Activated CD4-positive, alpha-beta memory T cell treated with anti-CD3 and anti-CD28 coated beads, Interleukin-2, amount 10 ng/mL, durations not matched to agents 7 days and 5 days (primary cell): ENCODE results near the gene TLR9. TPM values are rescaled to one million over a fixed set of nuclear protein-coding genes. Genes with fewer than 3 reads are reported as not detected.

Experiments used
- CTCF ChIA-PET: fragments of 350-600 bp; sonication (Branson Sonifier 250); formaldehyde crosslinking; loops from one replicate; lab custom pipeline; 2021; ENCODE audit warnings: antibody characterized with exemption, inconsistent platforms; lab: Charles Lee
- POLR2A ChIA-PET: fragments of 350-600 bp; sonication (Branson Sonifier 250); formaldehyde crosslinking; loops from one replicate; lab custom pipeline; 2021; ENCODE audit warnings: antibody characterized with exemption; lab: Charles Lee
- DNase-seq: peaks from one replicate; pipeline ENCODE4 v3.0.0-alpha.2; 2020
- H3K27ac Mint-ChIP-seq: one replicate; pipeline ENCODE4 v1.8.0; 2021; ENCODE audit warnings: mild to moderate bottlenecking, mixed read lengths
- H3K27me3 Mint-ChIP-seq: one replicate; pipeline ENCODE4 v1.8.0; 2021; ENCODE audit warnings: mixed read lengths
- H3K36me3 Mint-ChIP-seq: one replicate; pipeline ENCODE4 v1.8.0; 2021; ENCODE audit warnings: low read depth, mixed read lengths
- H3K4me1 Mint-ChIP-seq: one replicate; pipeline ENCODE4 v1.8.0; 2021; ENCODE audit warnings: mixed read lengths
- H3K4me3 Mint-ChIP-seq: one replicate; pipeline ENCODE4 v1.8.0; 2021; ENCODE audit warnings: mild to moderate bottlenecking, mixed read lengths
- H3K9me3 Mint-ChIP-seq: one replicate; pipeline ENCODE4 v1.8.0; 2021; ENCODE audit warnings: mixed read lengths
- total RNA-seq, 2 experiments: library from RNA; stranded (reverse); gene quantifications; one replicate each; pipeline ENCODE4 v1.2.3, GENCODE V29; 2021

The TLR9 gene
- total RNA-seq, 2 experiments from 2014 or later: 0.55 to 0.83 TPM

DNA sequence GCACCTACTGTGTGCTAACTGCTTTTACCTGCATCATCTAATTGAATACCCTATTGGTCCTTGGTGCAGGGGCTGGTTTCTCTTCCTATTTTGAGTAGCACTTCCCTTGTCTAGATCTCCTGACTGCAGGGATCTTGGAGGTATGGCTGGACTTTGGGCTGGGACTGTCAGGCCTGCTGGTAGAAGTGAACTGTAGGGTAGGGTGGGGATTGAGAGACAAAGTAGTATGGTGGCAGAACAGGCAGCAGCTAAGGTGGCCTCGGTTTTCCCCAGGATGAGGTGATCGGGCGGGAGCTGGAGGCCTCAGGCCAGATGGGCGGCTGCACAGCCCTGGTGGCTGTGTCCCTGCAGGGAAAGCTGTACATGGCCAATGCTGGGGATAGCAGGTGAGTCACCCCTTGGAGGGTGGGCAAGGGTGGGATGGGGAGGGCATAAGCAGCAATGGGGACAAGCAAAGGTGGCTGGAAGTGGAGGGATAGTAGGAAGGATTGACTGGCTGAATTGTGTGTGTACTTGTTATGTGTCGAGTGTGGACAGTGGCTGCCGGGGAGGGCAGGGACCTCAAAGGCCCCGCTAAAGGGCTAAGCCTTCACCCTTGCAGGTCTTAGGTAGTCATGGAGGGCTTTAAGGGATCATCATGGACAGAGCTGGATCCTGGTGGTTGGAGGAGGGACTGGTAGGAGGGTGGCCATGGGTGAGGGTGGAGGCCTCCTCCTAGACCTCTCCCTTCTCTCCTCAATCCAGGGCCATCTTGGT is 22.1 kb upstream of the TLR9 start:
- Mint-ChIP-seq H3K36me3 (peaks cover 69% of the 10 kb centered on the region), H3K4me3 (peak overlapping the region; percentile 89), H3K27ac (peak overlapping the region; percentile 91), H3K4me1 (peaks cover 72% of the 10 kb centered on the region), H3K9me3 (no peaks in the 10 kb centered on the region), H3K27me3 (no peaks in the 10 kb centered on the region)
- DNase-seq: no peak
- ChIA-PET CTCF (interaction anchor here (1.5 to 5.2 kb wide), 2 partner anchors 31 to 32 kb away, joined by 8 to 31 read pairs; partner anchors contain the start of gene WDR82), POLR2A (interaction anchor here (0.8 to 21.6 kb wide), 8 partner anchors 6 to 255 kb away, joined by 3 to 1001 read pairs (median 4); partner anchors contain the start of genes GLYCTK, PPM1M, TWF2 and WDR82)

DNA sequence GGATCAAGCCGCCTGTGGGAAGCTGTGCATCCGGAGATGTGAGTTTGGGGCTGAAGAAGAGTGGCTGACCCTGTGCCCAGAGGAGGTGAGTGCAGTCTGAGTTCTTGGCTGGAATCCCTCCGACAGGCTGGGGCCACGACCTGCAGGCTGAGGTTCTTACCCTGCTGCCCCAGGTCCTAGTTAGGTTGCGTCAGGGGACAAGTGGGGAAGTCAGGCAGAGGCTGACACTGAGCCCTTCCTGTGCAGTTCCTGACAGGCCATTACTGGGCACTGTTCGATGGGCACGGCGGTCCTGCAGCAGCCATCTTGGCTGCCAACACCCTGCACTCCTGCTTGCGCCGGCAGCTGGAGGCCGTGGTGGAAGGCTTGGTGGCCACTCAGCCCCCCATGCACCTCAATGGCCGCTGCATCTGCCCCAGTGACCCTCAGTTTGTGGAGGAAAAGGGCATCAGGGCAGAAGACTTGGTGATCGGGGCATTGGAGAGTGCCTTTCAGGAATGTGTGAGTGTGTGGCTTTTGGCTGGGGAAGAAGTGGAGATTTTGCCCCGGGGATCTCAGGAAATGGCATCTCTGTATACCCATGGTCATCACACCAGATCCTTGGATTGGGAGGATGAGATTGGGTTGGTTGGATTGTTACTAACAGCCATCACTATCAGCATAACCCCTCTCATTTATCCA is 21.4 kb upstream of the TLR9 start:
- ChIA-PET POLR2A (interaction anchor here (1.8 to 21.6 kb wide), 5 partner anchors 5 to 33 kb away, joined by 5 to 1001 read pairs (median 313); partner anchors contain the start of genes GLYCTK, PPM1M, TWF2 and WDR82), CTCF (interaction anchor here (1.0 to 5.2 kb wide), 6 partner anchors 11 to 93 kb away, joined by 4 to 31 read pairs (median 5); partner anchors contain the start of gene WDR82)
- Mint-ChIP-seq H3K4me1 (peaks cover 70% of the 10 kb centered on the region), H3K9me3 (no peaks in the 10 kb centered on the region), H3K4me3 (peak overlapping the region; percentile 89), H3K27ac (peak overlapping the region; percentile 91), H3K36me3 (peaks cover 67% of the 10 kb centered on the region), H3K27me3 (no peaks in the 10 kb centered on the region)
- no peak for DNase-seq

DNA sequence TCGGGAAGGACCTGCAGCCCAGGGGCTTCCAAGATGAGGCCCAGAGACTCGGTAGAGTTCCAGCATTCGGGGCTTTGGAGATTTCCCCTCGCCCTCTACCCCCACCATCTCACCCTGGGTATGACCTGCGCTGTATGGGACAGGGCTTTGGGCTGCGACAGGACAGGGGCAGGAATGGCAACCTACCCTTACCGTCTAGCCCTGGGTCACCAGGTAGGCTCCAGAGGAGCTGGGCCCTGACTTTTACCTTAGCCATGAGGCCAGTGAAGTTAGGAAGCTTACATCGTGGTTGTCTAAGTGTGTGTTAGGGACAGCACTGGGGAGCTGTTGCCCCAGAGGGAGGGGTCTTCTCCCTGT is 20.8 kb upstream of the TLR9 start:
- ChIA-PET CTCF (interaction anchor here (1.0 to 5.2 kb wide), 6 partner anchors 11 to 93 kb away, joined by 4 to 31 read pairs (median 5); partner anchors contain the start of gene WDR82), POLR2A (interaction anchor here (0.7 to 21.6 kb wide), 7 partner anchors 4 to 34 kb away, joined by 3 to 1001 read pairs (median 17); partner anchors contain the start of genes GLYCTK, PPM1M, TWF2 and WDR82)
- H3K36me3 Mint-ChIP-seq: peaks cover 63% of the 10 kb centered on the region
- H3K9me3 Mint-ChIP-seq: no peaks in the 10 kb centered on the region
- no peaks in the 10 kb centered on the region for H3K27me3 Mint-ChIP-seq
- H3K4me1 Mint-ChIP-seq: peaks cover 72% of the 10 kb centered on the region
- no peak for DNase-seq
- peak overlapping the region; percentile 89 for H3K4me3 Mint-ChIP-seq
- H3K27ac Mint-ChIP-seq: peak overlapping the region; percentile 91

DNA sequence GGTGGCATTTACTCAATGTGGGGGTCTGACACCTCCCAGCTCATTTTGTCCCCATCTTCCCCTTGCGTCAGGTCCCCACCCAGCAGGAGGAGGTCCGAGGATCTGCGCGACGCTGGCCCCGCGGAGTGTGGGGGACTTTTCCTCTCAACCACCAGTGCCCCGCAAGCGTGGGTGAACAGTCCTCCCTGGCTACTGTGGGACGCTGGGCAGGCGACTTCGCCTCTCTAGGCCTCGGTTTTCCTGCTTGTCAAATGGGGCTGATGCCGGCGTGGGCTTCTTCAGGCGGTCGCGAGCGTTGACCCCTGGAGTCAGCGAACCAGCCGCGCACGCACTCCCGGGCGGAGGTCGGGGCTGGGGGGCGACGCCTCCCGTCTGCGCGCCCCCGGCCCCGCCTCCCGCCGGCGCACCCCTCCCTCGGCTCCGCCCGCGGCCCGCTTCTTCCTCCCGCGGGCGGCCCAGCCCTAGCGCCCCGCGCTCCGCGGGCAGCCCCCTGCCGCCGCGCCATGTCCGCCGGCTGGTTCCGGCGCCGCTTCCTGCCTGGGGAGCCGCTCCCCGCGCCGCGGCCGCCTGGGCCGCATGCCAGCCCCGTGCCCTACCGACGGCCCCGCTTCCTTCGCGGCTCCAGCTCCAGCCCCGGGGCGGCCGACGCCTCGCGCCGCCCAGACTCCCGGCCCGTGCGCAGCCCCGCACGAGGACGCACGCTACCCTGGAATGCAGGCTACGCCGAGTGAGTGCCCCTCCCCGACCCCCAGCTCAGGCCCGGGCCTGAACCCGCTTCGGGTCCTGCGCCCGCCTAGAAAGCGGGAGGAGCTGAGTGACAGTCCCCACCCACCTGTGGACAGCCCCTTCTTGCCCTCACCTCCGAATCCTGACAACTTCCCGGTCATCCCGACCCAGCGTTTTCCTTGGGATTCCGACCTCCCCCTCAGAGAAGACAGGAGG is 20.1 kb upstream of the TLR9 start, which contains the start of gene PPM1M:
PPM1M (plus strand) TSS at position 438 of the 942 bp plus-strand sequence; CDS start at position 504, 66 bp downstream.
- DNase-seq: peak; percentile 69
- Mint-ChIP-seq H3K4me1 (peaks cover 76% of the 10 kb centered on the region), H3K27me3 (no peaks in the 10 kb centered on the region), H3K9me3 (no peaks in the 10 kb centered on the region), H3K4me3 (peak within 1 kb of the TSS; percentile 89), H3K36me3 (peaks cover 66% of the 10 kb centered on the region), H3K27ac (peak within 1 kb of the TSS; percentile 91)
- POLR2A ChIA-PET: interaction anchor here (0.7 to 21.6 kb wide), 8 partner anchors 4 to 34 kb away, joined by 3 to 1001 read pairs (median 11); partner anchors contain the start of genes GLYCTK, PPM1M, TWF2 and WDR82
- CTCF ChIA-PET: interaction anchor here (1.0 to 5.2 kb wide), 8 partner anchors 7 to 94 kb away, joined by 3 to 31 read pairs (median 5); partner anchors contain the start of gene WDR82

DNA sequence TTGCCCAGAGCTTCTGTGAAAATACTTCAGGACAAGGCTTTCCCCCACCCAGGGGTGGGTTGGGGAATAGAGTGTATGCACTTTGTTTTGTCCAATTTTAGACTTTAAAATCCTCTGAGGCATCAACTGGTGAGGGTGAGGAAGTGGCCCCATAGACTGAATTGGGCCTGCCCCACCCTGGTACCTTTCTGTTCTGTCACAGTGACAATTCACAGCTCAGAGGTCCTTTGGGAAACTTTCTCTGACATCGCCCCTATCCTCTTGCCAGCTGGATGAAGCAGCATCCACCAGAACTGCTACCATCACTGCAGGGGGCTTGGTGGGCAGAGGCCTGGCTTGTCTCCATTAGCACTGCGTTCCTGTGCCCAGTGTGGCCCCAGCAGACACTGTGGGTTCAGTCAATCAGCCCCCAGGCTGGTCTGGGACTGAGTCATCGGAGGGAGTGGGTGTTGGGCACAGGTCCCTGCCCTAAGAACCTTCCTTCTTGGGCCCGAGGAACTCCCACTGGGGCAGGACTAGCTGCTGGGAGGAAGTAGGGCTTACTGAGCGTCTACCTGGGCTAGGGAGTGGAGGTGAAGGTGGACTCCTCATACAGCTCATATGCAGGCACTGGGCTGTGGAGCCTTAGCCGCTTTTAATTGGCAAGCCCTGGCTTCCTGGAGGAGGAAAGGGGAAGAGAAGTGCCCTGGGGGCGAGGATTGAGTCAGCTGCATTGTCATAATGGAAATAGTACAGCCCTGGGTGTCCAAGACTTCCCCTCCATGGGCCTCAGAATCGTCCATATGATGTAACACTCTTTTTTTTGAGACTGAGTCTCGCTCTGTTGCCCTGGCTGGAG is 18.6 kb upstream of the TLR9 start:
- Mint-ChIP-seq H3K9me3 (no peaks in the 10 kb centered on the region), H3K27me3 (no peaks in the 10 kb centered on the region), H3K4me1 (peaks cover 73% of the 10 kb centered on the region), H3K36me3 (peaks cover 64% of the 10 kb centered on the region), H3K4me3 (peak overlapping the region; percentile 89), H3K27ac (peak overlapping the region; percentile 88)
- POLR2A ChIA-PET: interaction anchor here (0.6 to 21.6 kb wide), 6 partner anchors 9 to 170 kb away, joined by 3 to 1001 read pairs (median 11); partner anchors contain the start of genes GLYCTK, PPM1M and WDR82
- CTCF ChIA-PET: interaction anchor here (0.8 to 5.2 kb wide), 6 partner anchors 9 to 96 kb away, joined by 3 to 31 read pairs (median 6); partner anchors contain the start of gene WDR82
- peak; percentile 55 for DNase-seq

DNA sequence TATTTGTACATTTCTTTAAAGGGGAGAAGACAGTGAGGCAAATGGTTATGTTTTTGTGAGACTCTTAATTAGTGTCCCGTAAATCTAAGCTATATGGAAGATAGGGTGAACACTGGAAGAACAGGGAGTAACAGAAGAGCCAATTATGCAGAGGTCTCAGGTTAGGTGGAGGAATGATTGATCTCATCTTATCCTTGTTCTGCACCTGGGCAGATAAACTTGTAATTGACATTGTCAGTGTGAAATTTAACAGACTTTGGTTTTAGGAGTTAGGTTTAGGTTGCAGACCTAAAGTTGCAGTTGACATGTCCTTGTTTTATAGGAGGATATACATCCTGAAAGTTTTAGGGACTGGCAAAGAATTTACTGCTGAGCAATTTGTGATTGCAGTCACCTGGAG is 16.6 kb upstream of the TLR9 start:
- Mint-ChIP-seq H3K27me3 (no peaks in the 10 kb centered on the region), H3K4me3 (no peak overlapping the region), H3K36me3 (peaks cover 51% of the 10 kb centered on the region), H3K4me1 (peaks cover 69% of the 10 kb centered on the region), H3K9me3 (no peaks in the 10 kb centered on the region), H3K27ac (peak overlapping the region; percentile 72)
- POLR2A ChIA-PET: interaction anchor here (1.5 to 21.6 kb wide), 4 partner anchors 12 to 38 kb away, joined by 4 to 1001 read pairs (median 217); partner anchors contain the start of genes GLYCTK, PPM1M, TLR9 and WDR82
- DNase-seq: no peak
- CTCF ChIA-PET: interaction anchor here (1.3 to 5.4 kb wide), 3 partner anchors 11 to 29 kb away, joined by 3 to 48 read pairs (median 25); no protein-coding TSS in a partner anchor

DNA sequence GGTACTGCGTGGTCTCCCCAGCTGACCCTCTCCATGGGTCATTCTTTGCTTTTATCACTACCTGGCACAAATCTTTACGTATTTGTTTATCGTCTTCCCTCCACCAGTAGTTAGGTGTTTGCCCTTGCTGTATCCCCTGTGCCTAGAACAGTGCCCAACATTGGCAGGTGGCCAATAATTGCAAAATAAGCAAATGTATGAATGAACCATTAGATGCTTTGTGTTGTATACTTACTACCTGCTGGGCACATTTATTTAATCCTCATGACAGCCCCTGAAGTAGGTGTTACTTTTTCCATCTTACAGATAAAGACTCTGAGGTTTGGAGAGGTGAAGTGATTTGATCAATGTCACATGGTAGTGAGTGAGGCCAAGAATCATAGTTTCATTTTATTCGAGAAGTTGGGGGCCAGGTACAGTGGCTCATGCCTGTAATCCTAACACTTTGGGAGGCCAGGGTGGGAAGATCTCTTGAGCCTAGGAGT is 15.5 kb upstream of the TLR9 start:
- peak overlapping the region; percentile 95 for H3K4me3 Mint-ChIP-seq
- H3K4me1 Mint-ChIP-seq: peaks cover 76% of the 10 kb centered on the region
- POLR2A ChIA-PET: interaction anchor here (0.9 to 21.6 kb wide), 9 partner anchors 9 to 214 kb away, joined by 3 to 1001 read pairs (median 5); partner anchors contain the start of genes GLYCTK, PPM1M, TLR9 and WDR82

DNA sequence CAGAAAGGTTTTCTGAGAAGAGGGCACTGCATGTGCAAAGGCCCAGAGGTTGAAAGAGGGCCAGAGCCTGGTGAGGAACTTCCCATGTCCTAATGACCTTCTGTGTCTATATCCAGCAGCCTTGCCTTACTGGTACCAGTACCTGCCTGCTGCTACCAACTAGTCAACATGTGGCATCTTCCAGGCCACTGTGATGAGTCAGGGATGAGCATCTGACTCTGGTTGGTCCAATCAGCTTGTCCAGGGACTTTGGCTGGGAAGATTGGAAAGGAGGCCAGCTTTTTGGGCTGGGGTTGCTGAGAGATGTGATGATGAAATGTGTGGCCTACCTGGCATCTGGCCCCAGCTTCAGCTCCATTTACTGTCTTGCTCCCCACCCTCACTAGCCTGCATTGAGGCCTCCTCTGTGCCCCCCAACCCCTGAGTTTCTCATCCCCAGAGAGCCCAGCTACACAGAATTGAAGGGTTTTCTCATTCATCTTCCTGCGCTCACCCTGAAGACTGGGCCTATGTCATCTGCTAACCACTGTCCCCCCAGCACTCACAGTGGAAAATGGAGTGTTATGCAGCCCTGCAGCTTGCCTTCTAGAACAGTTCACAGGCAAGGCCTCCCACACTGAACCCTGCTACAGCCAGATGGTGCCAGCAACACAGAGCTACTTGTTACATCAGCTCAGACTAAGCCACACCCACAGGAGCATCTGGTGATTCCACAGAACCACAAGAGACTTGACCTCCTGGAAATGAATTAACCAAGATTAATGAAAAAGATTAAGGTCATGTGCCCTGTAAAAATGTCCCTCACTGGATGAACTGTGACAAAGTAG is 14.8 kb upstream of the TLR9 start:
- H3K36me3 Mint-ChIP-seq: peaks cover 52% of the 10 kb centered on the region
- H3K4me3 Mint-ChIP-seq: peak overlapping the region; percentile 95
- peaks cover 80% of the 10 kb centered on the region for H3K4me1 Mint-ChIP-seq
- POLR2A ChIA-PET: interaction anchor here (0.9 to 21.6 kb wide), 10 partner anchors 9 to 214 kb away, joined by 3 to 1001 read pairs (median 6); partner anchors contain the start of genes GLYCTK, PPM1M, TLR9 and WDR82
- H3K9me3 Mint-ChIP-seq: no peaks in the 10 kb centered on the region
- CTCF ChIA-PET: interaction anchor here (0.8 to 5.4 kb wide), 19 partner anchors 9 to 558 kb away, joined by 3 to 59 read pairs (median 4); partner anchors contain the start of genes GLYCTK, TLR9 and WDR82
- no peaks in the 10 kb centered on the region for H3K27me3 Mint-ChIP-seq
- peak; percentile 80 for DNase-seq
- H3K27ac Mint-ChIP-seq: peak overlapping the region; percentile 97

More for the DNA sequence above, 15.5 kb upstream of the TLR9 start:
- no peak for DNase-seq
- Mint-ChIP-seq H3K27me3 (no peaks in the 10 kb centered on the region), H3K27ac (peak overlapping the region; percentile 97), H3K36me3 (peaks cover 46% of the 10 kb centered on the region), H3K9me3 (no peaks in the 10 kb centered on the region)
- CTCF ChIA-PET: interaction anchor here (0.8 to 5.4 kb wide), 17 partner anchors 8 to 559 kb away, joined by 3 to 59 read pairs (median 7); partner anchors contain the start of genes GLYCTK, TLR9 and WDR82

DNA sequence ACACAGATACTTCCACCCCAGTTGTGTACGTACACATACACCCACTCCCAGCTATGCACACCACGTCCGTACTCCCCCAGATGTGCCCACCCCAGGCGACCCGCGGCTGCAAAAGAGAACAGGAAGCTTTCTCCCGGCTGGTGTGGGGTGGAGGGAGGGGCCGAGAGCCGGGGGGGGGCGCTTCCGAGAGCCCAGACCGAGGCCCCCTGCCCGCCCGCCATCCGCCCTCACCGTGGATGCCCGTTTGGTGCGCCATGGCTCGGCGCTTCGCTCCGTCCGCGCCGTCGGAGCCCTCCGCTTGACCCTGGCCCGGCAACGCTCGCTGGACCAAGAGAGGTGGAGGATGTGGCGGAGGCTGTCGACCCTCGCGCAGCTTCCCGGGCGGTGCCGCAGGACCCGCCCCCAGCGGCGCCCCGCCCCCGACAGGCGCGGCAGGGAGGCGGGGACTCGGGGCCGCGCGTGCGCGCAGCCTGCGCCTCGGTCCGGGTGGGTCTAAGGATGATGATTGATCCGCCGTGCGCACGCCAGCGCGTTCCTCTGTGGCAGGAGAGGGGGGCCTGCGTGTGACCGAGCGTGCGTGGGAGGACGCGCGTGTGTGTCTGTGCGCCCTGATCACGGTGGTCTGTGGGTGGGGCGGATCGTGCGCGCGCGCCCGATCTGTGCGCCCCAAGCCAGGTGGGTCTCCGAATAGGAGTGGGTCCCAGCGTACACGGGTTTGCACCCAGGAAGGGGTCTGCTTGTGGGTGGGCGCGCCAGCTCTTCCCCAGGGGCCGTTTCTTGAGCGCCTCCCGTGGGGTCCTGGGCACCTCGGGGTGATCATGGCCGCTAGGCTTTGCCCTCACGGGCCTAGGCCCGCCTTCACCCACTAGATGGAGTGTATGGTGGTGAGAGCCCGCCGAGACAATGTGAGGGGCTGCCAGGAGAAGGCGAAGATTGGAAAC is 13.6 kb upstream of the TLR9 start, which contains the start of gene TWF2:
TWF2 (minus strand) TSS at position 398 of the 941 bp plus-strand sequence; CDS start at position 256, 142 bp downstream.
- DNase-seq: peak; percentile 87
- Mint-ChIP-seq H3K36me3 (peaks cover 60% of the 10 kb centered on the region), H3K27me3 (no peaks in the 10 kb centered on the region), H3K4me3 (peak within 1 kb of the TSS; percentile 95), H3K9me3 (no peaks in the 10 kb centered on the region), H3K4me1 (peaks cover 77% of the 10 kb centered on the region), H3K27ac (peak within 1 kb of the TSS; percentile 97)
- ChIA-PET CTCF (interaction anchor here (0.9 to 9.0 kb wide), 11 partner anchors 10 to 237 kb away, joined by 3 to 147 read pairs (median 5); partner anchors contain the start of gene WDR82), POLR2A (interaction anchor here (0.8 to 21.6 kb wide), 9 partner anchors 15 to 209 kb away, joined by 3 to 1001 read pairs (median 6); partner anchors contain the start of genes GLYCTK, POC1A, PPM1M and TLR9)
